ENCODE data around the gene PTPRK.

PTPRK gene

DNA sequence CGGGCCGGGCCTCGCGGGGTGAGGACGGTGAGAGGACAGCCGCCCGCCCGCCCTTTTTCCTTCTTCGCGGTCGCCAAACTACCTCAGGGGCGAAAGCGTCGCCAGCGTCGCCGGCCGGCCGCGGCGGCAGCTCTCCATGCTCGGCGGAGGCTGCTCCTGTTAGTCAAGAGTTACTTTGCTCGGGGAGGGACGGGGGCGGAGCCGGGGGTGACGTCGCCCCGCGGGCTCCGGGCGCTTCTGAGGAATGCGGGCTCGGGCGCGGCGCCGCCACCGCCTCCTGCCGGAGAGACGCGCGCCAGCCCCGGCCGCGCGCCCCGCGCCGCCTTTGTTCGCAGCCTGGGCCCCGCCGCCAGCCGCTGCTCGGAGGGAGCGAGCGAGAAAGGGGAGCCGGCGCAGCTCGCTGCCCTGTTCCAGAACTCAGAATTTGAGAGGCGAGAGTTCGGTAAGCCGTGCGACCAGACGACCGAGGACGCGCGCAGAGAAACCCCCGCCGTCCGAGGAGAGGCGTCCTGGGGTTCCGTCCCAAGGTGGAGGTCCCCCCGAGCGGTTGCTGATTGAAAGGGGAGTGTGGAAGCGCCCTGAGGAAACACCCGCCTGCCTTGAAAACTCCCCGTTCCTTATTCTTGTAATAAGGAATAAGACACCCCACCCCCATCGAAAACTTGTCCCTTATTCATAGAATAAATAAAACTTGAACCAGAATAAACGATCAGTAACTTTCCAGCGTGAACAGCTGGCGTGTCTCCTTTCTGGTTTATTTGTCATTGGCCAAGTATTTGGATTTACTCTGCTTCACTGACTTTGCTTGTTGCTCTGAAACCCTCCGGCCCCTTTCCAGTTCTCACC lies at the start of gene PTPRK:
Gene PTPRK (minus strand): TSS at position 164 of the 846 bp plus-strand sequence. CDS start 241 bp downstream, outside the sequence.
- DNase-seq: no peak

DNA sequence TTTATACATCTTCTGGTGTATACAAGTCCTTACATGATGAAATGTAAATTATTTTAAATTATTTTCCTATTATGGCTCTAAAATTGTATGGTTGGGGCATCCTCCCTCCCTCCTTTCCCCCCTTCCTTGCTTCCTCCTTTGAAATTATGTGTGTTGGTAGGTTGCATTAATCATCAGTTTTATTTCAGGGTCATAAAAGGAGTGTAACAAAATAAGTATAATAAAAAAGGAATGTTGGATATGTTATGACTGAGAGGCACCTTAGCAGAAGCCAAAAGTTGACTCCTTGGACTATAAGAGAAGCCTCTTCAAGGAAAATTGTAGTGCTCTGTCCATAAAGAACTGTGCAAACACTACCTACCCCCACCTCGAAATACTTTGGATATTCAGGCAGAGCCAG lies 46.6 kb upstream of the PTPRK start:
- no peak for DNase-seq

DNA sequence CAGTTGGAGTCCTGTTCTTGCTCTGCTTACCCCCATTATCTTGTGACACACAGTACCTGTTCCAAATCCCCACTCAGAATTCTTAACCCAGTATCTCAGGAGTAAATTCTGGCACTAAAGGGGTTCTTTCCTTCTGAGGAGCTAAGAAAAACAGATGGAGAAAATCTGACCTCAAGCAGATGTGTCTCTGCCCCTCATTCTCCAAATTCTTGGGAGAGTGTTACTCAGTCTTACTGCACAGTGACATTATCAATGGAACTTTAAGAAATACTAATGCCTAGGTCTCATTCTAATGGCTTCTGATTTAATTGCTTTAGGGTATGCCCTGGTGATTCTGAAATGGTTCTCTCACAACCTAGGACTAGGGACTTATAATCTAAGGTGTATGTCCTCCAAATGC lies 40.6 kb upstream of the PTPRK start:
- DNase-seq: no peak

DNA sequence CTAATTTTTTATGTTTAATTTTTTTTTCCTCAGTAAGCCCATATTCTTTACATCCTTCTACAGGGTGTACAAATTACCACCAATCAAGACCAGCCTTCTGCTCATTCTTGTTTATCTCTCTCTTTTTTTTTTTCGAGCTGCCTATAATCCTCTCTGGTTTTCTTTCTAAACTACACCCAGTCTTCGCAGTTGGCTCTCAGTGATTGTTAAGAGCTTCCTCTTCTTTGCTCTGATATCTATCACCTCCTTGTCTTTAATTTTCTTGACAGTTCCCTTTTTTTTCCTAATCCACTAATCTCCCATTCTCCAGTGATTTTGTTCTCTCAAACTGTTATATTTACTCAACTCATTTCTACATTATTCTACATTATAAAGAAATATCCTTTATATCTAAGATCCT lies 38.5 kb upstream of the PTPRK start:
- no peak for DNase-seq

DNA sequence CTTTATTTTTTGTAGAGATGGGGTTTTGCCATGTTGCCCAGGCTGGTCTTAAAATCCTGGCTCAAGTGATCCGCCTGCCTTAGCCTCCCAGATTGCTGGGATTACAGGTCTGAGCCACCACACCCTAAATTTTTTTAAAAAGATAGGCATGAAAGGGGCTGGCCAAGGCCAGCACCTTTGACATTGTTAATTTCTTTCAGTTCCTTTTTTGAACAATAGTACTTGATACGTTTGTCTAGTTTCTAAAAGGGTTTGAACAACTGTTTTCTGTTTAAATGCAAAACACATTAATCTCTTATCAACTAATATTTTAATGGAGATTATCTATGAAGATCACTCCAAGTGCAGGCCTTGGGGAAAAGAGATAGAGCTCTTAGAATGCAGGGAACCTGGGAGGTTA lies 37.6 kb upstream of the PTPRK start:
- no peak for DNase-seq

DNA sequence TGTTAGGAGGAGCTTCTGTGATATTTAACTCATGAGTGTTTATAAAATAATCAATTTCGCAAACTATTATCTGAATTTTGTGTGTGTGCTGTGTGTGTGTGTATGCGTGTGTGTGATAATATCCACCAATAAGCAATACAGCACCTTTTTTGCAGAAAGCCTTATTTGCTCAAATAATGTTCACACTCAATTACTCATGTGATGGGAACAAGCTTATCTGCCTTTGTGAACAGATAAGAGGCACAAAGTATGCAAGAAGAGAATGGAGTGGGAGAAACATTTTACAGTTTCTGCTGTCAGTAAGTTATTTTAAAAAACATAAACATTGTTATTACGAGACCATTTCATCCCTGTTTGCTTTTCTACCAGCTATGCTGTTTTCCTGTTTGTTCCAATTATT lies 36.7 kb upstream of the PTPRK start:
- no peak for DNase-seq

DNA sequence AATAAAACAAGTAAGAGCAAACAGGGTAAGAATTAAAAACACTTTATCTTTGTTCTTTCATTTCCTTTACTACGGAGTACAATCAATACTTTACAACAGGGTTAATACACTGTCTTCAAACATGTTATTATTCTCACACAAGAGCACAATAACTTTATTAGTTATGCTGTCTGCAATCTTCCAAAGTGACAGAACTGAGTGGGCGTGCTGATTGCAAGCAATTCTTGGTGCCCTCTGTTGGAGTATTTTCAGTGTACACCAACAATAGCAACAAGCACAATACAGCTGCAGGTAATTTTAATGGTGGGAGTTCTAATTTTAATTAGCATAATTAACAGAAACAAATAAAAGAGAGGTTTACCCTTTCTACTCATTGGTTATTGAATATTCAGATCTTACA lies 33.9 kb upstream of the PTPRK start:
- no peak for DNase-seq

DNA sequence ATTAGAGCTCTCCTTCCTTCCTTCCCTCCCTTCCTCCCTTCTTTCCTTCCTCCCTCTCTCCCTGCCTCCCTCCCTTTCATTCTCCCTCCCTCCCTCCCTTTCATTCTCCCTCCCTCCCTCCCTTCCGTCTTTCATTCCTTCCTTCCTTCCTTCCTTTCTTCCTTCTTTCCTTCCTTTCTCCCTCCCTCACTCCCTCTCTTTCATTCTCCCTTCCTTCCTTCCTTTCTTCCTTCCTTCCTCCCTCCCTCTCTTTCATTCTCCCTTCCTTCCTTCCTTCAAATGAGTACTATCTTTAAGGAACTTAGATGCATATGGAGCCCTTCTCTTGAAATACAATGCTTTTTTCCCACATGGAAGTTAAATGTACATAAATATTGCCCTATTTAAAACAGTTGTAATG lies 20.9 kb upstream of the PTPRK start:
- no peak for DNase-seq

DNA sequence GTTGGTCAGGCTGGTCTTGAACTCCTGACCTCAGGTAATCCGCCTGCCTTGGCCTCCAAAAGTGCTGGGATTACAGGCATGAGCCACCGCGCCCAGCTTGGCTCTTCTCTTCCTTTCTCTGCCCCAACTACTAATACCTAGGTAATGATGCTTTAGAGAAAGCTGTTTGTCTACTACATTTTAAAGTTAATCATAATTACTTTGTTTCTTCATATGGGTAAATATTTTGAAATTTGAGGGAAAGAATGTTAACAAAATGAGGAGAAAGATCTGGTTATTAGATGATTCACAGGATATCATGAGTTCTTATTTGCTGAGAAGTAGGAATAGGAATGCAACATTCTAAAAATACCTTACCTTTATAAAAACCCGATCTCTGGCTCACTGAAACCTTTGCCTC lies 18.4 kb upstream of the PTPRK start:
- DNase-seq: no peak

DNA sequence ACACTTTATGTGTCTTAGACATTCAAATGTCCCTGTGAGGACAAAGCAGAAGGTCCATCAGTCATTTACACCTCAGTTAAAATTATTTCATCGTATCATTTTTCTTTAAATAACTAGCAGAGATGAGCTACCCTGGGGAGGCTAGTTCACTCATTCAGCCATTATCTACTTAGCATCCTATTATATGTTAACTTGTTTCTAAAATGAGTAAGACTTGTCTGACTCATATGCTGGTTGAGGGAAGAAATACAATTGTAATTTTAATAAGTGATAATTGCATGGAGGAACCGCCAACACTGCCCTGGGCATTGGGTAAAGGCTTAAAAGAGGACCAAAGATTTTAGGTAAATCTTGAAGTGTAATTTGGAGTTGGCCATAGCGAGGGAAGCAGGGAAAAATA lies 12.4 kb upstream of the PTPRK start:
- no peak for DNase-seq

DNA sequence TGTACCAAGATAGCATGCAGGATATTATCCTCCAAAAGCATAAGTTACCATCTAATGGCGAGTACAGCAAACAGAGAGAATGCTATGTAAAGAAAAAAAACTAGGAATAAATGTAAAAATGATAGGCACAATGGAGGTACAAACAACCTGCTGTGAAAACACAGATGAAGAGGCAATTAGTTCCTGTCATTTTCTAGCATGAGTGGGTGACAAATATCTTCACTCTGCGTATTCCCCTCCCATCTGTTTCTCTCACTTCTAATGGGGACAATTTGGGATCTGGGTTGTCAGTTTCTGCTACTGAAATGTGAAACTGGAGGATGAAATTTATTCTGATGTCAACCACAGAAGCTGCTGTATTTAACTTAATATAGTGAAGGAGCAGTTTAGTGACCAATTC lies 11.7 kb upstream of the PTPRK start:
- DNase-seq: no peak

DNA sequence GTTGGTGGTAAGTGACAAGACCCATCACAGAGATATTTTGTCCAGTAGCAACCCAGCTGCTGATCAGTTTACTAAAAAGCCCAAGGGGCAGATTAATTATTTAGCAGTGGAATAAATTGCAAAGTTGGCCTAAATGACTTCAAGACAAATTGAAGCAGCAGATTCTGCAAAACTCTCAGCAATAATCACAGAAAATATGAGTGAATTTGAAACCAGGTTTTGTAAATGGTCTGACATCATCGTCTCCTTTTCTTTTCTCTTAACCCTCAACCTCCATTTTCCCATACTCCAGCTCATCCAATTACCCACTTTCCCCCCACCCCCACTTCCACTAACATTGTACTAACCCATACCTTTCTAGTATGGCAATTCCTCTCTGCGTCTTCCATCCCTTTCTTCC lies 11.3 kb upstream of the PTPRK start:
- no peak for DNase-seq

DNA sequence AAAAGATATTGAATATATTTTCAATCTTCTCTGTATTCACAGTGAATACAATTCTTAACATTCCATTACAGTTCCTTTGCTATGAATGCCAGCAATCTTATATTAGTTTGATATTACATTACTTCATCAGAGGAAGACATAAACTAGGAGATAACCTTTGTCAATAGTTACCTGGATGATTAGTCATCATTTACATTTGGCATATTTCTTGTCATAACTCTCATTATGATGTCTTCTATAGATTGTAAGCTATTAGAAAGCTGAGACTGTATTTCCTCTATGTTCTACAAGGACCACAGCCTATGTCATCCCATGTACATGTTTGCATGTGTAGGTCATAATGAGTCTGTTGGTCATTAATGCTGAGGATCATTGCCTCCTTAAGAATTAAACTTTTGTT lies 7.8 kb upstream of the PTPRK start:
- no peak for DNase-seq

DNA sequence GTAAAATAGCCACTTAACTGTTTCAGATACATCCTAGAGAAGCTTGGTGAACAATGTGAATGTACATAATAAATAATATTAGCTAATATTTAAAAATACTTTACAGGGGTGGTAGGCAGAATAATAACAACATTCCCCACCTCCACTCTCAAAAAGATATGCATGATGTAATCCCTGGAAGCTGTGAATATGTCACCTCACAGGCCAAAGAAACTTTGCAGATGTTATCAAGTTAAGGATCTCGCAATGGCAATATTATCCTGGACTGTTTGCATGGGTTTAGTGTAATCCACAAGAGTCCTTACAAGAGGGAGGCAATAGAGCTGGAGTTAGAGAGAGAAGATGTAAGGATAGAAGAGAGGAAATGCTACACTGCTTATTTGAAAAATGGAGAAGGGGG lies 7.0 kb upstream of the PTPRK start:
- DNase-seq: no peak

DNA sequence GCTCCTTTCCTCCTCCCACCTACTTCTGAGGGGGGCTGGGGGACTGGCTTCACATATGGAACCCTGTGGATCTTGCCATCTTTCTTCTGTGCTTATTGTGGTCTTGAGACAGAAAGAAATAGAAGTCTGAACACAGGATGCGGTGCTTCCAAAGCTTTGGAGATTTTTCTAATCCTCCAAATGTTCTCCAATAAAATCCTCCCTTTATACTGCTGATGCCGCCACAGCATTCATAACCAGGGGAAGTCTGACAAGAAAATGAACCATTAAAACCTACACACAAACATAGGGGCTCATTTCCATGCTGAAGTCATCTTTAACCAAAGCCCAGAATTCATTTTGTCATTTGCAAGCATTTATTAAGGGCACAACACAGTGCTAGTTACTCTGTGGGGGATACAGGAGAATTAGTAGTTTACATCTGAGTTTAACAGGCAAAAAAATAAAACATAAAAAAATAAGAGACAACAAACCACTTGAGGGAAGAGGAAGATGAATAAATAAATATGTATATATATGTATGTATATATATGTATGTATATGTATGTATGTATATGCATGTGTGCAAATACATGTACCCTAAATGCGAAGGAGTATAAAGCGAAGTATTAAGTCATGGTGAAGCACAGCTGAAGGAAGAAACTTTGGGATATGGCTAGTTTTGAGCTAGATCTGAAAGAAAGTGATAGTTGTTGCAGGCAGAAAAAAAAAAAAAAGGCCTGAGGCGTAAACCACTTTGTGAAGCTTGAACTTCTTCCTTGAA lies 5.9 kb upstream of the PTPRK start:
- no peak for DNase-seq

DNA sequence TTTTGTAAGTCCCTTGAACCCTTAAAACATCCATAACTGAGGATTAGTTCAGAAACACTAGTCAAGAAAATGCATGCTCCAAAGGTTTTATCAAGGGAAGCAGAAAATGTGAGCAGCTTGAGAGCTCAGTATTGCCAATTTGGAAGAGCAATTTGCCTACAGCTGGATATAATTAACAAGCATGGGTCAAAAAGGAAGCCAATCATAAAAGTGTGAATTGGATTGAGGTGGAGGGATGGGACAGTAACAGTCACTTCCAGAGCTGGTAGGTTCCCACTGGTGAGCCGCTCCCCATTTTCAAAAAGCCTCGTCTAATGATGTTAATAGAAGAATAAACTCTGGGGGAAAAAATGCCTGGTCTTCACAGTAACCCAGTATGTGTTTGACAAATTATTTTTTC lies 5.0 kb upstream of the PTPRK start:
- no peak for DNase-seq

DNA sequence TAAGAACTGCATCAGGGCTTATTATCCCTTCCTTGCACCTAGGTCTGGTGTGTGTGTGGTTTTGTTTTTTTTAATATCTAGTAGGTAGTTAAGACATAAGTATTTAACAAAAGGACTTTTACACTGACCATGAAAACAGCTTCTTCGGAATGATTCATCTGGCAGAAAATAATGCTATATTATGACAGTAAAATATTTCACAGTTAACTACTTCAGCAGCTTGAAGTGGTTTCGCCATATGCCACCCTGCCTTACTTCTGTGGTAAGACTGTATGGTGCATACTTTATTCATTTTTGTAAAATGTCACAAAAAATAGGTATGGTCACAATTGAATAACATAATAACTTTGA lies 858 bp upstream of the PTPRK start:
- DNase-seq: no peak

DNA sequence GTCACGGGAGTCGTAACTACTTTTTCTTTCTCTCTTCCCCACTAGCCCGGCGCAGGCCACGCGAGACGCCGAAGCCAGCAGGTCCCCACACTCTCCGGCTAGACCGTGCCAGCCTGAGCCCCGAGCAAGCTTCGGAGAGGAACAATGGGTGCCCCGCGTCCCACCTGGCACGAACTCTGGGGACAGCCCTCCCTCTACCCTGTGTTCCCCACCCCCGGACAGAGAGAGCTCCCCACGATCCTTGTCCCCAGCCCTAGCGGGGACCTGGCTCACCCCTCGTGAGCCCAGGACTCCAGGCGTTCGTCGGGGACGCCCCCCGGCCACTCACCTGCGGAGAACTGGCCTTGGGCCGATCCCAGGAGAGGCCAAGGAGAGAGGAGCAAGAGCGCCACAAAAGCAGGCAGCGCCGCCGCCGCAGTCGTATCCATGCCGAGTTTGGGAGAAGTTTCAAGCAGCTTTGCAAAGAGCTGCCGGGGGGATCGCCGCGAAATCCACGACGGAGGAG lies 416 bp downstream of the PTPRK start:
- no peak for DNase-seq

DNA sequence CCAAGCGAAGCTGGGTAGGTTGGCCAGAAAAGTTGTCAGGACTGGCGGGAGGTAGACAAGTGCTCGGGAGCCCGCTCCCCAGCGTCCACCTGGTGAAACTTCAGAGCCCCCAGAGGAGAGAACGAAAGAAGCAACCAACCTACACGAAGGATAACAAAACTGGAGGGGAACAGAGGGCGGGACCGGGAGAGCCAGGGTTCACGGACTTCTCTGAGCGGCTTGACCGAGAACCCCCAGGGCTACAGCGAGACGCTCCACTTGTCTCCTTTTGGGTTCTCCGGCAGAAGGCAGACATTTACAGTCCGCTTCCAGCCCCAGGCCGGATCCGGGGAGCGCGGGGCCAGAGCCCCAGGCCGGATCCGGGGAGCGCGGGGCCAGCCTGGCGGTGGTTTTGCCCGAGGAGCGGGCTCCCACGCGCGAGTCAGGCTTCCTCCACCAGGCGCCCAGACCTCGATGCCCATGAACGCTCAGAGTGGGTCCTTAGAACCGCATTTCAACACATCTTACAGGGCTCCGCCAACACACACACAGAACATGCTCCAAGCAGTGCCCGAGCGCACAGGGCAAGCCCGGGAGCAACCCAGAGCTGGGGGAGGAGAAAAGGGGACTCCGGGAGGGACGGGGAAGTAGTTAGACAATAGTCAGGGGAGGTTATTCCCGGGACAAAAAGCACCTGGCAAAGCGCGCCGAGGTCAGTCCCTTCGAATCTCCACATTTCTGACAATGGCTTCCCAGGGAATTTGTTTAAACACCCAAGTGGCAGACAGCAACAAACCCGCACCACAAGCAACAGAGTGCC lies 1.1 kb downstream of the PTPRK start:
- no peak for DNase-seq

DNA sequence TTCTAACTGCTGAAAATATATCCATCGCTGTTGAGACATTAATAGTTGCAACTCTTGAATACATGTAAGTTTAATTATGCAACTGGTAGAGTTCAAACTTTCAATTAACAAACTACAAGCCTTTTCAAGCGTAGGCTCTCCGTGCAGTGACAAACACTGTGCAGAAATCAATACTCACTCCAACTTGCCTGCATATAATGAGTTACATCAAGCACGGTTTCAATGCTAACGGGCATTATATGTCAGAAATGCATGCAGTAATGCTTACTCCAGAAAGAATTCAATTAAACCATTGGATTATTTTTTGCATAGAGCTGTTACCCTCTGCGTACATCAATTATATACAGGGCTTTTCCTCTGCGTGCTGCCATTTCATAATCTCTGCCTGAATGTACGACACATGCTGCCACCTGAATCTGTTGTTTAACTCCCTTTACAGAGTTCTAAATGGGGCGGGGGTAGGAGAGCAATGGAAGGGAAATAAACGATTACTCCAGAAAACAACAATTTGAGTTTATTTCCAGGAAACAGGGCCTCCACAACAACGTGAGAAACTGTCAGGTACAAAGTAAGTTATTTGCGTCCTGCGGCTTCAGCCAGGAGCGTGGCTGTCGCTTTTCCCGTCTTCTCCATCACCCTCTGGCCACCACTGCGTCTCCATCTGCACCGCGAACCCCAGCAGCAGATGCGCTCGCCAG lies 1.8 kb downstream of the PTPRK start:
- DNase-seq: no peak

DNA sequence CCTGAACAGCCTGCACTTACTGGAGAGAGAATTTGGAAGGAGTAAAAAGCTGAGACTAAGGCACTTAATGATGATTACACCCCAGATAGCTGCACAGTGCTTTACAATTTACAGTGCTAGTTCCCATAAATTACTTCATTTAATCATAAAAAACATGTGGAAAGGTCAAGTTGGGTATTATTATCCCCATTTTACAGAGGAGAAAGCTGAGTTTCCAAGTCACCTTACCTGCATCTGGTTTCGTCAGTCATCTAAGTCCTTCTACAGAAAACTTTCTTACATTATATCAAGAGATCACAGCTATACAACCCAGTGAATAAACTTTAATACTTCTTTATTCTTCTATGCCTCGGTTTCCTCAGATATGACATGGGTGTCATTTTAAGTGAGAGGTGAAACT lies 3.3 kb downstream of the PTPRK start:
- DNase-seq: no peak

DNA sequence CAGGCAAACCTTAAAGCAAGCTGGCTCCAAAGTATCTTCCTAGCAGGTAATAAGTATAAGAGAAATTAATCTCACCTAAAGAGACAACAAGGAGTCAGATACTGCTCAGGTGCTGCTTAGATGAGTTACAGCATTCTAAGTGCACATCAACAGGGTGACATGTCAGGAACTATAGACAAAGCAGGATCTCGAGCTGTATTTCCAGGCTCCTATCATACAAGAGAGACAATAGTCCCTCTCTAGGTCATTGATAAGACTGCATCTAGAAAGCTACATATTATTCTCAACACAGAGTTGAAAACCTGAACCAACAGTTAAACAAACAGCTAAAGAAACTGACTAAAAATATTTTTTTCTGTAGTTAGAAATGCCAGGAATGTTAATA lies 3.9 kb downstream of the PTPRK start:
- no peak for DNase-seq
